Activated T-helper 17 cell treated with anti-CD3 and anti-CD28 coated beads, Interleukin-2, amount 50 U/mL, for 72 hours (primary cell): Measurements from ENCODE around the gene PPP2R2D. TPM values are rescaled to one million over a fixed set of nuclear protein-coding genes. Genes with fewer than 3 reads are reported as not detected.

ENCODE experiments used
- ATAC-seq: fragments of 150-1000 bp; cut with Tn5 transposase; replicated peaks from 2 replicates; pipeline ENCODE4 v1.10.0; 2021; ENCODE audit warnings: mild to moderate bottlenecking, moderate library complexity
- H3K27ac Mint-ChIP-seq: one replicate; pipeline ENCODE4 v1.8.0; 2022; ENCODE audit warnings: mixed read lengths
- H3K27me3 Mint-ChIP-seq: one replicate; pipeline ENCODE4 v1.8.0; 2022; ENCODE audit warnings: mixed read lengths
- H3K36me3 Mint-ChIP-seq: one replicate; pipeline ENCODE4 v1.8.0; 2022; ENCODE audit warnings: low read depth, mild to moderate bottlenecking, mixed read lengths
- H3K4me1 Mint-ChIP-seq: one replicate; pipeline ENCODE4 v1.8.0; 2022; ENCODE audit warnings: mixed read lengths
- H3K4me3 Mint-ChIP-seq: one replicate; pipeline ENCODE4 v1.8.0; 2022; ENCODE audit warnings: mild to moderate bottlenecking, mixed read lengths
- H3K9me3 Mint-ChIP-seq: one replicate; pipeline ENCODE4 v1.8.0; 2022; ENCODE audit warnings: mixed read lengths
- total RNA-seq, 2 donors: library from RNA; stranded (reverse); gene quantifications; one replicate each; pipeline ENCODE4 v1.2.3, GENCODE V29; 2022

The PPP2R2D gene
- total RNA-seq, 2 donors from 2014 or later: 31.6 to 46.4 TPM

DNA sequence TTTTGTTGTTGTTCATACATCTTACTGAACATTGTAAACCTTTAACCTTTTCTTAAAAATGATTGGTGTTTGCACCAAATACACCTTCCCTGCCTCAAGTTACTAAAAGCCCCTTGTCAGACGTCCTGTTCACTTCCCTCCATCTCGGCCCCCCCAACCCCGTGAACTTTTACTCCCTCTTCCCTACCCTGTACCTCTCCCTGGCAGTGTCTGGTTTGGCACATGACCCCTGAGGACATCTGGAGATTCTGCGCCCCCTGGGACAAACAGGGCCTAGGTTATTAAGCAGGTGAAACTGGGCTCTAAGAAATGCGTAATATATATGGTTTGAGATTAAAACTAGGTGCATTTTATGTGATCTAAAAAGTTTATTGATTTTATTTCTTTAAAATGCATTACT is 1.4 kb downstream of the PPP2R2D start:
- Mint-ChIP-seq H3K27ac (peak overlapping the region; percentile 96), H3K27me3 (peaks cover 8% of the 10 kb centered on the region), H3K4me3 (peak overlapping the region; percentile 94), H3K4me1 (peaks cover 33% of the 10 kb centered on the region), H3K36me3 (peaks cover 51% of the 10 kb centered on the region), H3K9me3 (no peaks in the 10 kb centered on the region)
- no peak for ATAC-seq

DNA sequence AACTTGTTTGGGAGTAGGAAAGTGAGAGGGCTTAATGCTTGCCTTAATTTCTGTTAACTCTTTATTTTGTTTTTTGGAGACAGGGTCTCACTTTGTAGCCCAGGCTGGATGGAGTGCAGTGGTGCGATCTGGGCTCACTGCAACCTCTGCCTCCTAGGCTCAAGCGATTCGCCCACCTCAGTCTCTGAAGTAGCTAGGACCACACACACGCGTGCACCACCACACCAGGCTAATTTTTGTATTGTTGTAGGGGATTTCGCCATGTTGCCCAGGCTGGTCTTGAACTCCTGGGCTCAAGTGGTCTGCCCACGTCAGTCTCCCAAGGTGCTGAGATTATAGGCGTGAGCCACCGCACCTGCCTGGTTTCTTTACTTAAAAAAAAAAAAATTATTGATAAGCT is 1.9 kb downstream of the PPP2R2D start:
- peak overlapping the region; percentile 94 for H3K4me3 Mint-ChIP-seq

DNA sequence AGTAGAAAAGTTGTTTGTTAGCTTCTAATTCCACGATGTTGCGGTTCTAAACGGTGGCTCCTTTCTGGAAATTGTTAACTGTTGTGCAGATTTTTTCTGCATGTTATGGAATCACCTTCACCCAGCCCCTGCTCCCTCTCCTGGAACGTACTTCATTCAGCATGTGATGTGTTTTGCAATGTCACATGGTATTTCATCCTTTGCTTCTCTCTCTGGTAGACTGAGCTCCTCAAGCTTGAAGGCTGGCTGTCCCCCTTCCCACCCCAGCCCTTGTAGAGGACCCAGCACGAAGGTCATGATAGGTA is 4.4 kb downstream of the PPP2R2D start:
- Mint-ChIP-seq H3K4me3 (peak overlapping the region; percentile 94), H3K27ac (peak overlapping the region; percentile 51), H3K27me3 (no peaks in the 10 kb centered on the region), H3K9me3 (no peaks in the 10 kb centered on the region), H3K4me1 (peaks cover 51% of the 10 kb centered on the region), H3K36me3 (peaks cover 78% of the 10 kb centered on the region)
- no peak for ATAC-seq

More for the DNA sequence above, 1.9 kb downstream of the PPP2R2D start:
- peaks cover 8% of the 10 kb centered on the region for H3K27me3 Mint-ChIP-seq
- ATAC-seq: no peak
- peaks cover 56% of the 10 kb centered on the region for H3K36me3 Mint-ChIP-seq
- no peaks in the 10 kb centered on the region for H3K9me3 Mint-ChIP-seq
- peaks cover 34% of the 10 kb centered on the region for H3K4me1 Mint-ChIP-seq
- peak overlapping the region; percentile 96 for H3K27ac Mint-ChIP-seq

DNA sequence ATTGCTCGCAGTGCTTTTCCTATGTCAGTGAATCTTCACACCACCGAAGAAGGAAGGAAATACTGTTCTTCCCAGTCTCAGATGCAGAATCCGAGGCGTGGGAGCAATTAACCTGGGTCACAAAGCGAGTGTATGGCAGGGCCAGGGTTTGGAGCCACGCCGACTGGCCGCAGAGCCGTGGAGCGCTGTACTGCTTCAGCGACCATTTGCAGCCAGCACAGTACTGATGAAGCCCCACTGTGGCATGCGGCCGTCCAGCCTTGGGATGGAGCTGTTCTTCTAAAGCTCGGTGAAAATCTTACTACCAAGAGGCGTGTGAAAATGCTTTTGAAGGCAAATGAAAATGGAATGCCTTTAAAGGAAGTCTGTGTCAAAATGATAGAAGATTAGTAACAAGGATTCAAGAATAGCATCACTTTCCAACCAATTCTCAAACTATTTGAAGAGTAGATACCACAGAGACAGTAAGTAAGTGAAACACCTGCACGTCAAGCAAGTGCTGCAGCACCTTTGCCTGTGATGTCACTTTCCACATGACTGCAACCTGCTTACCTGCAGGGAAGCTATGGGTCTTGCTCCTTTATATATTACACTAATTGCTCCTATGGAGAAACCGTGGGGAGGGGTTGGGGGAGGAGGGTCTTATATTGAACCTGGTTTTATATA is 4.9 kb downstream of the PPP2R2D start:
- no peaks in the 10 kb centered on the region for H3K27me3 Mint-ChIP-seq
- H3K4me3 Mint-ChIP-seq: peak overlapping the region; percentile 94
- H3K9me3 Mint-ChIP-seq: no peaks in the 10 kb centered on the region
- peak overlapping the region; percentile 51 for H3K27ac Mint-ChIP-seq
- H3K36me3 Mint-ChIP-seq: peaks cover 83% of the 10 kb centered on the region
- peak; percentile 20 for ATAC-seq
- peaks cover 51% of the 10 kb centered on the region for H3K4me1 Mint-ChIP-seq

DNA sequence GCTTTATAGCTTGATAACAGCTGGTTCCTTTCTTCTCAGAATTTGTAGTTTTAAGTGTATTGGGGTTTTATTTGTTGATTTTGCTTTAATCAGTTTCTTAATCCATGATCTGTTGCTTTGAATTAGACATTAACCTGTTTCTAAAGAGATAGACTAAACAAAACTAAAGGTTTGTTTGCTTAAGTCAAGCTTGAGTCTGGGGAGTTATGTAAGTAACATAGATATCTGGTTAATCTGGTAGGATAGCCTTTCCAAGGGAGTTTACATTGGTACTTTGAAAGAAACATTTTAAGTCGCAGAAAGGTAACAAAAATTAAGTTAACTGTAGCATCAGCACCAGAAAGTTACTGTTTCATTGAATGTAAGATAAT is 5.4 kb downstream of the PPP2R2D start:
- Mint-ChIP-seq H3K4me1 (peaks cover 51% of the 10 kb centered on the region), H3K36me3 (peaks cover 88% of the 10 kb centered on the region), H3K9me3 (no peaks in the 10 kb centered on the region), H3K27ac (peak overlapping the region; percentile 37), H3K27me3 (no peaks in the 10 kb centered on the region), H3K4me3 (peak overlapping the region; percentile 94)
- ATAC-seq: no peak

DNA sequence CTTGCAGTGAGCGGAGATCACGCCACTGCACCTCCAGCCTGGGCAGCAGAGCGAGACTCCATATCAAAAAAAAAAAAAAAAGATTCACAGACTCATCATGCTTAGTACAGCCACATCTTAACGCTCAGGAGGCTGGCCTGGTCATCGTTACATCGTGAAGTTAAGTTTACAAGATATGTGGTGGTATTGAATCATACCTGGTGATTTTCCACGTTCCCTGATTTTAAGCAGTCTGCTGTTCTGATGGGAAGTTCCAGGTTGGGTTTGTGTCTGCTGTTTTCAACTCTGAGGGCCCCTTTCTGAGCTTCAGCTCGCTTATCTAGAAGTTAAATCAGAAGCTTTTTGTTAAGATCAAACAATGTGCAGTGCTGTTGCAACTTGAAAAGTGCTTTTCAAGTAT is 6.9 kb downstream of the PPP2R2D start:
- Mint-ChIP-seq H3K9me3 (no peaks in the 10 kb centered on the region), H3K4me1 (peaks cover 49% of the 10 kb centered on the region), H3K4me3 (peak overlapping the region; percentile 43), H3K27ac (peak overlapping the region; percentile 63), H3K27me3 (no peaks in the 10 kb centered on the region), H3K36me3 (peaks cover 91% of the 10 kb centered on the region)
- ATAC-seq: no peak

DNA sequence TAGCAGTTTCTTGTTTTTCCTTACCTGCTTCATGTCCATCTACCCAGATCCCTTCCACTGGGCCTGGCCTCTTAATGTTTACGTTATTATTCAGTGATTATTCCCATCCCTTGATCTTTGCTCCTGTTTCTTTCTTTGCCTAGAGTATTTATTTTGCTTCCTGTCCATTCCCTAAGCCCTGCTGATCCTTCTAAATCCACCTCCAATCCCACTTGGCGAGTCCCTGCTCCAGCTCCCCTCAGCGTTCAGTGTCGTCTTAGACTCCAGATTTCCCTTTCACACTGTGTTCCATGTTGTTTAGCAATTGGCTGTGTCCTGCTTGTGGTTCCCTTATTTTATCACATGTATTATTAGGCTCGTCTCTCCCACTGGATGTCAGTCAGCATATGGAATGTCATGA is 7.3 kb downstream of the PPP2R2D start:
- Mint-ChIP-seq H3K36me3 (peaks cover 92% of the 10 kb centered on the region), H3K4me3 (peak overlapping the region; percentile 43), H3K4me1 (peaks cover 50% of the 10 kb centered on the region)

DNA sequence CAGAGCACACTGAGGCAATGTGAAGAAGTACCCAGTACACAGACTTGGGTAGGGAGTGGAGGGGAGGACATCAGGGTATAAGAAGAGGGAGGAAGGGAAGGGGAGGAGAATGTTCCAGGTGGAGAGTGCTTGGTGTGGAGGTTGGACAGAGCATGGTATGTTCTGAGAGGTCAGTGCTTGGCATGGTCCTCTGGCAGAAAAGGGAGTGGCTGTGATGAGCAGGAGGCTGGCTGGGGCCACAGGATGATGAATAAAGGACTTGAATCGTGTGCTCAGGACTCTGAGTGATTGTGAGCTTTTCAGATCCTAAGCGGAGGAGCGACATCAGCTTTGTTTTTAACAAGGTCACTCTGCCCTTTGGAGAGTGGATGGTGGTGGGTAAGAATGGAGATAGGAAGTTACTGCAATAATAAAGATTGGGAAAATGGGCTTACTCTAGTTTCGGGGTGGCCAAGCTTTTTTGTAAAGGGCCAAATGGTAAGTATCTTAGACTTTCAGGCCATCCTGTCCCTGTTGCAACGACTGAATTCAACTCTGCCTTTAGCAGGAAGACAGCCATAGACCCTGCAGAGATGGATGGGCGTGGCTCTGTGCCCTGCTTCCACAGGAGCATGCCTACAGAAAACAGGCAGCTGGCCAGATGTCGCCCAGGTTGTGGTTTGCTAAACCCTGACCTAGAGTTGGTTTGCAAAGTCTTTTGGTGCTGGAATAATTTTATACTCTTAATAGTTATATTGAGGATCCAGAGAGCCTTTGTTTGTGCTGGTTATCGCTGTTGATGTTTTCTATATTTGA is 8.4 kb downstream of the PPP2R2D start:
- Mint-ChIP-seq H3K4me1 (peaks cover 55% of the 10 kb centered on the region), H3K4me3 (peak overlapping the region; percentile 43), H3K9me3 (no peaks in the 10 kb centered on the region), H3K36me3 (peaks cover 94% of the 10 kb centered on the region), H3K27me3 (no peaks in the 10 kb centered on the region), H3K27ac (peak overlapping the region; percentile 63)
- no peak for ATAC-seq

More for the DNA sequence above, 7.3 kb downstream of the PPP2R2D start:
- Mint-ChIP-seq H3K27me3 (no peaks in the 10 kb centered on the region), H3K9me3 (no peaks in the 10 kb centered on the region), H3K27ac (peak overlapping the region; percentile 63)
- no peak for ATAC-seq

DNA sequence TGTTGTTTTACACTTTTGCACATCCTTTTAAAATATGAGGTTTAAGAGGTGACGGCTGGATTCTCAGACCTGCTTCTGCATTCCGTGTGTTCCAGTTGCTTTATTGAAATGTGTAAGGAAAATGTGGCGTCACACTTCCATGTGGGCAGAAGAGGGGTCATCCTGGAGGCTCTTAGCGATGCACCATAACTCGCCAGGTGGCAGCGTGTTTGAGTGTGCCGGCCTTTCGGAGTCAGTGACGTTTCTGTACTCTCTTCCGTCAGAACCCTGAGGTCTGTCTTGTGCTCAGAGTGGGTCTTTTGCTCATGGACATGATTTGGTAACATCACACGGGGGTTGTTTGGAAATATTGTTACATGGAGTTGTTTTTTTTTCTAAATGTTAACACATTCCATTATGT is 9.1 kb downstream of the PPP2R2D start:
- Mint-ChIP-seq H3K36me3 (peaks cover 93% of the 10 kb centered on the region), H3K27me3 (no peaks in the 10 kb centered on the region), H3K4me3 (no peak overlapping the region), H3K27ac (no peak overlapping the region), H3K4me1 (peaks cover 52% of the 10 kb centered on the region), H3K9me3 (no peaks in the 10 kb centered on the region)
- ATAC-seq: no peak

DNA sequence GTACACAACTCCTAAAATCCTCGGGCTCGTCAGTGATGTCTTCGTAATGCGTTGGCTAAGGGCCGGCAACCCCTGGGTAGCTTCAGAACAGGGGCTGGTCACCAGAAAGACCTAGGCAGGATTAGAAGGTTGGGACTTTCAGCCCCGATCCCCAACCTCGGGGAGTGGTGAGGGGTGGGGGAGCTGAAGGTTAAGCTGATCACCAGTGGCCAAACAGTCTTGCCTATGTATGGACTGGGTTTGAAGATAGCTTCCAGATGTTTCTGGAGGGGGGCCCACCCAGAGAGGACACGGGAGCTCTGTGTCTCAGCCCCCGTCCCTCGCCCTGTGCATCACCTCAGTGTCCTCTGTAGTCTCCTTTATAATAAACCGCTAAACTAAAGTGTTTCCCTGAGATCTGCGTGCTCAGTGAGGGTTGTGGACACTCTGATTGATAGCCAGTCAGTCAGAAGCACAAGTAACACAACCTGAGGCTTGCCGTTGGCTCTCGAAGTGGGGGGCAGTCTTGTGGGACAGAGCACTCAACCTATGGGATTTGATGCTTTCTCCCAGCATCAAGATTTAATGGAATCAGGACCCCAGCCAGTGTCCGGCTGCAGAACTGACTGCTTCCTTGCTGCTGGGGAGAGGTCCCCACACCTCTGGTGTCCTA is 10.0 kb downstream of the PPP2R2D start:
- Mint-ChIP-seq H3K27ac (no peak overlapping the region), H3K9me3 (no peaks in the 10 kb centered on the region), H3K36me3 (peaks cover 86% of the 10 kb centered on the region), H3K4me3 (no peak overlapping the region), H3K4me1 (peaks cover 48% of the 10 kb centered on the region), H3K27me3 (no peaks in the 10 kb centered on the region)
- no peak for ATAC-seq

DNA sequence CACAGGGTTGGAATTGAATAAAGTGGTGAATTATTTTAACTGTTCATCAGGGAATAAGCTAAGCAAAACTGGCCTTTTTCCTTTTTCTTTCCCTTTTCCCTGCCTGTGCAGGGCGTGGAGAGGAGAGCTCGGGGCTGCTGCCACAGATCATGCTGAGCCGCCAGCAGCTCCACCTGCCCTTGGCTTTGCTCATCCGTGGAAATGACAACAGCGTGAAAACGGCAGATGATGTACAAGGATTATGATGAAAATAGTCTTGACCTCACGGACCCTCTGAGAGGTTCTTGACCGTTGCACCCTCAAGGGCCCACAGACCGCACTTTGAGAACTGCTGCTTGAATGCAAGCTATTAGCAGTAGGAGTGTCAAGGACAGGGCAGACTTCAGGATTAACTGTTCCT is 10.6 kb downstream of the PPP2R2D start:
- no peak for ATAC-seq
- H3K27me3 Mint-ChIP-seq: no peaks in the 10 kb centered on the region
- no peak overlapping the region for H3K27ac Mint-ChIP-seq
- peaks cover 86% of the 10 kb centered on the region for H3K36me3 Mint-ChIP-seq
- peaks cover 43% of the 10 kb centered on the region for H3K4me1 Mint-ChIP-seq
- no peaks in the 10 kb centered on the region for H3K9me3 Mint-ChIP-seq
- no peak overlapping the region for H3K4me3 Mint-ChIP-seq

DNA sequence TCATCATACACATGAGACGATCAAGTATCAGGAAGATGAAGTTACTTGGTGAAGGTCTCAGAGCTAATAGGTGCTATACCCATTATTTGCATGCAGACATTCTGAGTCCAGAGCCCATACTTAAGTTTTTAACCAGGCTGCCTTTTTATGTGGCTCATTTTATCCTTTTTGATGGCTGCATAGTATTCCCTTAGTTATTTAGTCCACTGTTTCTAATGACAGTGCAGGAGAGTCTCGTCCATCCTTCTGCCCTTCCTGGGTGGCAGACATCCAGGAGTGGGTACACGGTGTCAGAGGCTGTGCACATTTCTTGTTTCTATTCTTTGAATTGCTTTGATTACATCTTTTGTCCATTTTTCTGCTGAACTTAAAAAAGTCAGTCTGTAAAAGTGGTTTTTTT is 11.8 kb downstream of the PPP2R2D start:
- Mint-ChIP-seq H3K27ac (no peak overlapping the region), H3K27me3 (no peaks in the 10 kb centered on the region), H3K4me3 (no peak overlapping the region), H3K4me1 (peaks cover 47% of the 10 kb centered on the region), H3K9me3 (no peaks in the 10 kb centered on the region), H3K36me3 (peaks cover 86% of the 10 kb centered on the region)
- no peak for ATAC-seq

DNA sequence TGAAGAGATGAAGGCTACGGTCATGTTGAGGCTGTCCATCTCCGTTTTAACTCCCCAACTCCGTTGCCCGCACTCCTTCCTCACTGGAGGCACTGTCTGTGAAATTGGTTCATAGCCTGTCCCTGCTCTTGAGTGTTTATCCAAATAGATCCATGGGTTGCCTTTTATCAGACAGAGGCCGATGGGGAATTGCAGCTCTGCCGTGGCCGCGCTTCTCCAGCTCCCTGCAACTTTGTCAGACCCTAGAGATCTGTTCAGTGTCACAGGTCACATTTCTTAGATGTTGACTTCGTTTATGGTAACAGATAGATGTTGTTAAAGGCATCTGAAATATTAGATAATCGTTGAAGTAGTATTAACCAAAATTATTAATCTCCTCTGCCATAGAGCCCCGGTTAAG is 14.7 kb downstream of the PPP2R2D start:
- peaks cover 88% of the 10 kb centered on the region for H3K36me3 Mint-ChIP-seq

DNA sequence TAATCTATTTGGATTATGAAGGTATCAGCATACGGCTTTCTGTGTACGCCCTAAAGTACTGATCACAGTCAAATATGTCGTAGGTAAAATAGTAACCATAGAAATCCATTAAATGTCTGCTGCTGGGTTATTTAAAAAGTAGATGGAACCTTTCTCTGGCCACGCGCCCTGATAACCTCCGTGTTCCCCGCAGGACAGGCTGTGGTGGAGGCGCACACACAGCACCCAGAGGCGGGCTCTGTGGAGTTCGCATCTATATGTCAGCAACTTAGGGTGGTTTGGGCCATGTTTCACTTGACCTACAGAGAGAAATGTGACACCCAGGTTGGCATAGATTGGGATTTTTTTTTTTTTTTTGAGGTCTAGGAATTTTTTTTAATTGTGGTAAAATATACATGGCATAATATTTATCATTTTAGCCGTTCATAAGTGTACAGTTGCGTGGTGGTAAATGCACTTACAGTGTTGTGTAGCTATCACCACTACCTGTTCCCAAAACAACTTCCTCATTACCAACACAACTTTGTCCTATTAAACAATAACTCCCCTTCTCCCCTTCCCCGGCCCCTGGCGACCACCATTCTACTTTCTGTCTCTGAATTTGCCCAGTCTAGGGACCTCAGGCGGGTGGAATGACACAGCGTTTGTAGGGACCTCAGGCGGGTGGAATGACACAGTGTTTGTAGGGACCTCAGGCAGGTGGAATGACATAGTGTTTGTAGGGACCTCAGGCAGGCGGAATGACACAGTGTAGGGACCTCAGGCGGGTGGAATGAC is 15.4 kb downstream of the PPP2R2D start:
- peaks cover 14% of the 10 kb centered on the region for H3K9me3 Mint-ChIP-seq
- peak; percentile 30 for ATAC-seq
- peaks cover 87% of the 10 kb centered on the region for H3K36me3 Mint-ChIP-seq
- no peak overlapping the region for H3K4me3 Mint-ChIP-seq
- H3K27ac Mint-ChIP-seq: peak overlapping the region; percentile 91
- no peaks in the 10 kb centered on the region for H3K27me3 Mint-ChIP-seq
- H3K4me1 Mint-ChIP-seq: peaks cover 62% of the 10 kb centered on the region

More for the DNA sequence above, 14.7 kb downstream of the PPP2R2D start:
- Mint-ChIP-seq H3K27ac (peak overlapping the region; percentile 91), H3K9me3 (peaks cover 14% of the 10 kb centered on the region), H3K4me3 (no peak overlapping the region), H3K4me1 (peaks cover 57% of the 10 kb centered on the region), H3K27me3 (no peaks in the 10 kb centered on the region)
- ATAC-seq: no peak
